ENCODE measurements around the gene QPCT.

Gene QPCT

DNA sequence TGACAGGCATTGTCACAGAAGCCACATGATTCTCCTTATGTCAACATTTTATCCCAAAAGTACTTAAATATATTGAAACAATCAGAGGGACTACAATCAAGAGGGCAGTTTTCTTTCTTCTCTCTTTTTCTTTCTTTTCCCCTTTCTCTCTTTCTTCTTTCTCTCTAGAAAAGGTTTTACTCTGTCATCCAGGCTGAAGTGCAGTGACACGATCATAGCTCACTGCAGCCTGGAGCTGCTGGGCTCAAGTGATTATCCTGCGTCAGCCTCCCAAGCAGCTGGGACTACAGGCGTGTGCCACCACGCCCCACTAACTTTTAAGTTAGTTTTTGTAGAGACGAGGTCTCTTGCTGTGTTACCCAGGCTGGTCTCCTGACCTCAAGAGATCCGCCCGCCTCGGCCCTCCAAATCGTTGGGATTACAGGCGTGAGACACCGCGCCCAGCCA is 18.8 kb upstream of the QPCT start:
- DNase-seq = no peak

- no peak for DNase-seq
Measured at GRCh38 chr2:37326285-37326684, 18.1 kb upstream of the QPCT start.

DNA sequence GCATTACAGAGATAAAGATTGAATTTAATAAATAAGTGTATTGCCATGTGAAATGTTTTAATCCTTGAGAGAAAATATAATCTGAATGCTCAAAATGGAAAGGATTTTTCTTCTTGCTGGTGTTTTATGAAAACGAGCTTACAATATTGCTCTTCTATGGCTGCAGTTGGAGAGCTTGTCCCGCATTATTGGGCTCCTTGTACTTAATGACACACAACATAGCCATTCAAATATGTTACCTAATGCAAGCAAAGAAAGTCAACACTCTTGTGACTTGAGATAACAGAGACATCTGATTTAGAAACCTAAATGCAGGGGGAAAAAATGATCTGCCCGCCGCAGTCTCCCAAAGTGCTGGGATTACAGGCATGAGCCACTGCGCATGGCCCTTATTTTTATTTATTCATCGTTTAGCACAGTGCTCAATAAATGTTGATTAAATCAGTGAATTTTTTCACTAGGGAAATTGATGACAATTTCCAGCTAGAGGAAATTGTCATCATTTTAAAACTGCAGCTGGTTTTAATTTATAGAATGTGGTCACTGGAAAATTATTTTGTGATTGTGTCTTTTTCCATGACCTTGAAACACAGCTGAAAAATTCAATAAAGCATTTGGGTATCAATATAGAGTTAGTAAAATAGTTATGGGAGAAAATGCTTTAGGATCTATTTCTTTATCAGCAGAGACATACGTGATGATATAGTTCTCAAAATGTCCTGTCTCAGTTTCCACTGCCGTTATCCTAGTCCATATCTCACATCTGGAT is 17.4 kb upstream of the QPCT start:
- DNase-seq = no peak

DNA sequence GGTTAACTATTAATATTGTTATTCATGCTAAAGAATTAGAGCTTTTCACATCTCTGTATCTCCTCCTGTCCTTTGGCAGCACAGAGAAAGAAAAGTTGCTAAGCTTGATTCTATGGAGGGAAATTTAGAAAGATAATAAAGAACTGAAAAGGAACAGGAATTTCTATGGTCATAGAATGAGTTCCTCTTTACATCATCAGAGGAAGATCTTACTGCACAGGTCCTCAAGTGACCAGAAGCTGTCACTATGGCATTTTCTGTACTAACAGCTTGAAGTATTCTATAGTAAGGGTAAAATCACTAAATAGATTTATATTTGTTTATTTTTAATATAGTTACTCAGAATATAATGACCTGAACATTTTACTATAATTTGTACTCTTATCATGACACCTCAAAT is 13.7 kb upstream of the QPCT start:
- no peak for DNase-seq

DNA sequence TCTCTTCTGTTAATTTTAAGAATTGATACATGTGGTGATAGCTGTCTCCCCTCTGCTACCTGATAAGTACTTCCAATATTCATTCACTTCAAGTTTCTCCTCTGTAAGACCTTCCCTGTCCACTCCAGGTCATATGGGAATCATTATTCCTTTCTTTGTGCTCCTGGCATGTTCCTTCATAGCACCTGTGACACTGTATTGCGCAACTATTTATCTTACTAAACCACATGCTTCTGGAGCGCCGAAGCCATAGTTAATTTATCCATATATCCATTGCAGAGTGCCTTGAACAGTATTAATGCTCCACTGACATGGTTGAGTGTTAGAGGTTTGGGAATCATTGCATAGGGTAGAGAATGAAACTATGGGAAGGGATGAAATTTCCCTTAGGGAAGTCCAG is 11.9 kb upstream of the QPCT start:
- DNase-seq = no peak

- DNase-seq = no peak
Measured at GRCh38 chr2:37333256-37333655, 11.2 kb upstream of the QPCT start.

DNA sequence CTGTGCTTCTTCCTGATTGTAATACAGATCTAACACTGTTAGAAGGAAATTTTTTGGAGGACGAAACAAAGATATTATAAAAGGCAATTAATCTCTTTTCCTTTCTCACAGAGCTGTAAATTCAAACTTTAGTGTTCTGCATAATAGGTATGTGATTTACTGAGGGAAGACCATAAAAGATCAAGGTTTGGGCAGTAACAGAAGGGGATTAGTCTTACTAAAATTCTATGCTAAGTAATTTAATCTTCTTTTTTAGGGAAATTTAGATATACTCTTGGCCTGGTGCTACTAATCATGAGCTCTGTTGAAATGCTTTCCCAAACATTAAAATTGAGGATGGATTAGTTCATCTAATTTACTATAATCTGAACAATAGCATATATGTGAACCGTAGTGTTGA is 8.8 kb upstream of the QPCT start:
- no peak for DNase-seq

DNA sequence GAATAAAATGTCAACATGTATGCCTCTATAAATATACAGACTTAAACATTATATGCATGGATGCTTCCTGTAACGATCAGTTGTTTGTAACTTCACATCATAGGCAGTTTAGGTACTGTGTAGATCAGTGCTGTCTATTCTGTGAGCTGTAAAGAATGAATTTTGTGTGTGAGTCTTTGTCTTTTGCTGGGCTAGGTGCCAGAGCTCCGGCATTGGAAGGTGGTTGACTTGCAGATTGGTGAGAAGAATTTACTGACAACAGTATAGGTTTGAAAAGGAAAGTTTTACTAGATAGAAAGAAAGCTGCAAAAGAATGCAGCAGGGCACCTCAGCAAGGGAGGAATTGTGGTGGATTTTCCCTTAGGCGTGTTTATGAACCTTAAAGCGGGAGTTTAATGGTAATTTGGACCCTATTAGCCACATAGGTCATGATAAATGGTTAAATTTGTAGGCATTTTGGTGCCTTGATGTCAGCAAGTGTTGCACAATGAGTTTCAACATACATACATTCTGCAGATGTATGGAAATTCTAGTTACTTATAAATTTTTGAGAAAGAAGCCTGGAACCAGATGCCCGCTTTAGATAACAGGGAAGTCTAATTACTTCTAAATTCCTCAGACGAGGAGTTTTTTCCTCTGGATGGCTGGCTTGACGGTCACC is 6.7 kb upstream of the QPCT start:
- DNase-seq = no peak

GRCh38 chr2:37338933-37339332 is 5.5 kb upstream of the QPCT start:
- no peak for DNase-seq

GRCh38 chr2:37340637-37341036 is 3.8 kb upstream of the QPCT start:
- no peak for DNase-seq

DNA sequence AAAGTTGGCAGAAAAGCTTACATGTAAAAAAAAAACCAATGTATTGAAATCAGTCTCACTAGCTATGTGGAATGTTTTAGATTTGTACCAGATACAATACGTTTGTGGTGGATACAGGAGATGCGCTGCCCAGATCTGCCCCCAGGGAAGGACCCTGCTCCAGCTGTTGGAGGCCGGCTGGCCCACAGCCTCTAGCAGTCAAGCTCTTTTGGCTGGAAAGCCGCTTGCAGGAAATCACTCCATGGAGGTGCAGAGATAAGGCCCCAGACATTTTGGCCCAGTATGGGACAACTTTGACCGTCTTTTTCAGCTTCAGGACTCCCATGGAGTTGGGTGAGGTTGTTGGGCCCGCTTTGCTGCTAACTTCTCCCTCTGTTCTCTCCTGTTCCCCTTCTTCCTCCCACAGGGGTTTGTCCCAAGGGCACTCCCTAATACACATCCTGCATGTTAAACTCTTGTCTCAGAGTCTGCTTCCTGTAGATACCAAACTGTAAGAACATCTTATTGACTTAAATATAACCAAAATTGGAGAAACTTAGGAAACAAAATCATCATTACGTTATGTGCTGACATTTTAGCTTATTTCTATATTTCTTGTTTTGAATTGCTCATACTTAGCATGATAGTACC is 1.7 kb upstream of the QPCT start:
- DNase-seq = no peak

DNA sequence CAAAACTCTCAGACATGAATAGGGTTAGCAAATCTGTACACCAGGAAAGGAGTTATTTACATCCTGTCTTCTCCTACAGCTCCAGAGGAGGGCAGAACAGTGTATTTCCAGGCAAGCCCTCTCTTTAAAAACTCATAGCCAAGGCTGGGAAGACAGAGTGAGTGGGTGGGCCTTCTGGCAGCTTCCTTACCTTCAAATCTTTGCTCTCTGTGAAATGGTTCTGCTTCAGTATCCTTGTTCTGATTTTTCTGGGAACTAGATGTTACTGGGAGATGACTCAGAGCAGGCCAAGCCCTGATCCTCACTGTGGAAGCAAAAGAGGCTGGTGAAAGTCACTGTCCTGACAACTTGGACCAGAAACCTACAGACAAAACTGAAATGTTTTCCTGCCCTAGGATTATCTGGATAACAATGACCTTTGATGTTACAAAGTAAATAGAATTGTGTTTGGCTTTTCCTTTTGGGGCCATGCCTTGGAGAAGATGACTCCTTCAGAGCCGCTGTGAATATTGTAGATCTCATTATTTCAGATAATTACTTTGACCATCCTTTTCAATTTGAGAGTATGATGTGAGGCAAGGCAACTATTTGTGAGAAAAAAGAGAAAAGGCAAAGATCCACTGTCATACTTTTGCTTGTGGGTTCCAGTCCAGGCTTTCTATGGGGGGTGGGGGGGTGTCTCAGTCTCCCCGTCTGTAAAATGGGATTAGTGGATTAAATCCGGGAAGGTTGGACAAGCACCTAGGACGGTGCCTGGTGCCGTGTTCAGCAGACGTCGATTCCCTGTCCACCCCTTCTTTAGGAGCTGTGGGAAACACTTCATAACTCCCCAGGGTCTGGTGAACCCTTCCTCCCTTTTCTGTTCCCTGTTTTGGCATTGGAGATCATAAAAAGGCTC is 644 bp upstream of the QPCT start:
- DNase-seq = no peak

DNA sequence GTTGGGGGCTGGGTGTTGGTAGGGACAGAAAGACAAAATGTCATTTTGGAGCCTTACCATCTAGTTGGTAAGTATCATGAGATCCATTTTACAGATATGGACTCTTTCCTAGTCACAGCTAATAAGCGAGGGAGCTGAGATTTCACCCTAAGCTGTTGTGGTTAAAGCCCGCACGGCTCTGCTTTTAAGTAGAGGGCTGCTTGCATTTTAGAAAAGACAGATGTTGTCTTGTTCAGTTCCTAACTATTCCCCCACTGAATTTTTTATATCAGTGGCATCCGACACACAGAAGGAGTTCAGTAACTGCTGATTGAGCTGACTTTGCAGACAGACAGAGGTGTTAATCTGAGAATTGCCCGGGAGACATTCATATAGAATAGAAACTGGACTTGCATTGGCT is 3.7 kb downstream of the QPCT start:
- DNase-seq = no peak

- DNase-seq = no peak
Measured at GRCh38 chr2:37349231-37349860, 4.9 kb downstream of the QPCT start.

GRCh38 chr2:37350034-37350433 is 5.6 kb downstream of the QPCT start:
- DNase-seq = no peak

DNA sequence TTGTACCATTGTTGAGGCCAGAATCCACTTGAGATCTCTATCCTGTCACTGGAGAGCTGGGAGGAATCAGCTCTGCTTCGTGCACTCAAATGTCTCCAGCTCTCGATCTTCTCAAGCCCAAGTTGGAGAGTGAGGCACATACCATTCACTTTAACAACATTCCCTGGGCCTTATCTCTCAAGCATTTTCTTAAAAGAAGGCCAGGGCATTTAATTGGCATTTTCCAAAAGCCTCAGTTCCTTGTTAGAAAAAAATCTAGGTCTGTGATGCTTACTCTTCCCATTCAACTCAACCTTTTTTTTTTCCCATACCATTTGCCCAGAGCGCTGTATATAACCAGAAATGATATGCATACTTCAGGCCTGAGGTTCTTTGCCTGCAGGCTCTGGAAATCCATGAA is 10.1 kb downstream of the QPCT start:
- no peak for DNase-seq

DNA sequence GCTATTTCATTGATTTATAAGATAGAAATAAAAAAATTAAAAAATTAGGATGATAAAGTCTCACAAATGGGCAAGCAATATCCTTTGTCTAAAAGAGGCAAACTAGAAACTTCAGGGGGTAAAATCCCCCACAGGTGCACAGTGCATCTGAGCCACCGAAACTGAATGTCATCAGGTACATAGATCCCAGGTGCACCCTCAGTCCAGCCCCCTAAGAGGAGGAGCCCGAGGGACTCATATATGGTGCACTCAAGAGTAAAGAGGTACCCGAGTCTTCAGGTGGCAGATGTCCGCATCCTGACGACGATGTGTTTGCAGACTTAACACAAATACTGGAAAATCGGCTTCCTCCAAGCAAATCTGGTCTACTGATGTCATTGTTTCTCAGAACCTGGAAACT is 11.3 kb downstream of the QPCT start:
- DNase-seq = no peak

- no peak for DNase-seq
Measured at GRCh38 chr2:37356299-37356698, 11.9 kb downstream of the QPCT start.

GRCh38 chr2:37357069-37357468 is 12.6 kb downstream of the QPCT start:
- DNase-seq = no peak

DNA sequence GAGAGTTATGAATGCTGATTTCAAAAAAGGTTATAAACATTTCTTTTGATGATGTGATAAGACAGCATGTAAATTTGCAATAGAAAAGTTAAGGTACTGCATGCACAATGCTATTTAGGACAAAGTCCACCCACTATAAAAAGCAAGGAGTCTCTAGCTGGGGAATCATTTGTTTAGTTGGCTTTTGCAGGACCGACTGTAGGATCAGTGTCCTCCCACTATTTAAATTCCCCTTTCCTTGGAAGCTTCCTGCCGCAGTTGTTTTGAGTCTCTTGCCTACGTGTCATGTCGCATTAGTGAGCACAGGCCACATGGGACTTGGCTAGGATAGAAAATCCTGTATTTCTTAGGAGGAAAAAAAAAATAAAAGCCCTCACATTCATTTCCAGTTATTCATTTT is 13.1 kb downstream of the QPCT start:
- no peak for DNase-seq

- no peak for DNase-seq
Measured at GRCh38 chr2:37358466-37358865, 14.0 kb downstream of the QPCT start.

DNA sequence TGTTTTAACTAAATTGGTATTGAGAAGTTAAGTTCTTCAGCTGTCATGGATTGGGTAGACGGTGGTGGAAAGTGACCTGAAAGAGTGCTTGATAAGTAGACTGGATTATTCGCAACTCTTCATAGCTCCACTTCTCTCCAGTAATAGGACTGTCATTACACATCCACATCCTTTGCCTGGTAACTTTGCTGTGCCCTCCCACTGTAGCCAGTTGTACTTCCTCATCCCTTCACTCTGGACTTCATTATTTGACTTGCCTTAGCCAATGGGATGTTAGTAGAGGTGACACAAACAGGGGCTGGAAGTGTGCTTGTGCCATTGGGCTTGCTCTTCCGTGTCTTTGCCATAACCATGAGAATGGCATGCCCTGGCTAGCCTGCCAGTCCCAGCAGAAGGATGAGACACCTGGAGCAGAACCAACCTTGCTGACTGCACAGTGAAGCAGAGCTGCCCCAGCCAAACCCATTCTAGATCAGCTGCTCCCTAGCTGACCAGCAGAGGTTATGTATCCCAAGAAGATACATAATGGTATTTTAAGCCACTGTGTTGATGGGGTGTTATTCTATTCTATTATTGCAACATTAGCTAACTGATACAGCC is 16.9 kb downstream of the QPCT start:
- DNase-seq = no peak
